HepG2 (cell line): ENCODE measurements around the gene MYLK. TPM values are rescaled to one million over a fixed set of nuclear protein-coding genes. Genes with fewer than 3 reads are reported as not detected.

Source experiments
- ARNTL ChIP-seq: sonication (generic); formaldehyde crosslinking; IDR thresholded peaks from 2 replicates; pipeline ENCODE4 v1.4.0; 2020; ENCODE audit warnings: mild to moderate bottlenecking, missing genetic modification reagents
- ATF4 ChIP-seq, 2 experiments: fragments of 450-650 bp in 1 of 2; sonication (generic) in 1 of 2; formaldehyde crosslinking; IDR thresholded peaks; 2 replicates each; pipeline versions ENCODE4 v1.5.0 to v1.8.0; 2020 to 2022; ENCODE audit warnings: mild to moderate bottlenecking in 1 of 2, missing genetic modification reagents in 1 of 2
- DRAP1 ChIP-seq: IDR thresholded peaks from 2 replicates; pipeline ENCODE4 v1.6.1; 2016; ENCODE audit warnings: missing genetic modification reagents, missing compliant biosample characterization
- E2F1 ChIP-seq: sonication (generic); formaldehyde crosslinking; IDR thresholded peaks from 2 replicates; pipeline ENCODE4 v1.5.0; 2020; ENCODE audit warnings: missing genetic modification reagents
- EHMT2 ChIP-seq: fragments of 200-600 bp; sonication (generic); IDR thresholded peaks from 2 replicates; pipeline ENCODE4 v1.7.0; 2017; ENCODE audit warnings: antibody characterized with exemption, low read depth, low read length, borderline replicate concordance
- FOSL2 ChIP-seq: sonication (generic); formaldehyde crosslinking; IDR thresholded peaks from 2 replicates; pipeline ENCODE4 v1.4.0; 2020; ENCODE audit warnings: missing genetic modification reagents
- FOXA3 ChIP-seq: IDR thresholded peaks from 2 replicates; pipeline ENCODE4 v1.6.1; 2016; ENCODE audit warnings: missing genetic modification reagents, missing compliant biosample characterization
- GFI1 ChIP-seq: sonication (generic); formaldehyde crosslinking; IDR thresholded peaks from 2 replicates; pipeline ENCODE4 v1.5.0; 2020; ENCODE audit warnings: missing genetic modification reagents, mild to moderate bottlenecking, borderline replicate concordance
- HES4 ChIP-seq: sonication (generic); formaldehyde crosslinking; IDR thresholded peaks from 2 replicates; pipeline ENCODE4 v1.9.0; 2021; ENCODE audit warnings: mild to moderate bottlenecking, missing genetic modification reagents, borderline replicate concordance
- JDP2 ChIP-seq: sonication (generic); formaldehyde crosslinking; IDR thresholded peaks from 2 replicates; pipeline ENCODE4 v1.8.1; 2022; ENCODE audit warnings: missing genetic modification reagents, borderline replicate concordance
- KAT2B ChIP-seq: fragments of 150-350 bp; IDR thresholded peaks from 2 replicates; pipeline ENCODE4 v1.6.1; 2014; ENCODE audit warnings: low read depth, low read length, borderline replicate concordance
- MLX ChIP-seq: IDR thresholded peaks from 2 replicates; pipeline ENCODE4 v1.6.1; 2016
- NFKBIZ ChIP-seq: IDR thresholded peaks from 2 replicates; pipeline ENCODE4 v1.6.1; 2018; ENCODE audit warnings: missing genetic modification reagents, missing compliant biosample characterization
- PLRG1 ChIP-seq: fragments of 450-650 bp; conservative IDR thresholded peaks from 2 replicates; pipeline ENCODE4 v1.6.1; 2016
- POLR2AphosphoS2 ChIP-seq: IDR thresholded peaks from 2 replicates; pipeline ENCODE4 v1.6.1; 2011; ENCODE audit warnings: low read depth, low read length, improper control_type of control experiment
- POLR2AphosphoS5 ChIP-seq: IDR thresholded peaks from 2 replicates; pipeline ENCODE4 v1.6.1; 2012; ENCODE audit warnings: low read depth, low read length
- SMAD9 ChIP-seq: sonication (generic); formaldehyde crosslinking; IDR thresholded peaks from 2 replicates; pipeline ENCODE4 v1.5.1; 2020; ENCODE audit warnings: mild to moderate bottlenecking, missing genetic modification reagents
- SNAI1 ChIP-seq: sonication (generic); formaldehyde crosslinking; IDR thresholded peaks from 2 replicates; pipeline ENCODE4 v1.5.0; 2020; ENCODE audit warnings: mild to moderate bottlenecking, missing genetic modification reagents, borderline replicate concordance
- SP5 ChIP-seq: IDR thresholded peaks from 2 replicates; pipeline ENCODE4 v1.6.1; 2016; ENCODE audit warnings: low read depth, borderline replicate concordance
- TBL1XR1 ChIP-seq: fragments of 150-350 bp; IDR thresholded peaks from 2 replicates; pipeline ENCODE4 v1.6.1; 2014; ENCODE audit warnings: borderline replicate concordance, low read length; ENCODE audit not compliant: partially characterized antibody
- TFDP1 ChIP-seq: IDR thresholded peaks from 2 replicates; pipeline ENCODE4 v1.6.1; 2016; ENCODE audit warnings: missing compliant biosample characterization, missing genetic modification reagents, borderline replicate concordance
- ZBTB14 ChIP-seq: sonication (generic); formaldehyde crosslinking; IDR thresholded peaks from 2 replicates; pipeline ENCODE4 v1.4.0; 2020; ENCODE audit warnings: missing genetic modification reagents
- ZFP90 ChIP-seq: sonication (generic); formaldehyde crosslinking; IDR thresholded peaks from 2 replicates; pipeline ENCODE4 v1.8.0; 2022; ENCODE audit warnings: missing genetic modification reagents, mild to moderate bottlenecking, inconsistent platforms, borderline replicate concordance
- ZMYM2 ChIP-seq: sonication (generic); formaldehyde crosslinking; IDR thresholded peaks from 2 replicates; pipeline ENCODE4 v1.8.0; 2022; ENCODE audit warnings: mild to moderate bottlenecking, missing genetic modification reagents
- ZNF367 ChIP-seq: sonication (generic); formaldehyde crosslinking; IDR thresholded peaks from 2 replicates; pipeline ENCODE4 v1.4.0; 2020; ENCODE audit warnings: missing genetic modification reagents, borderline replicate concordance
- ZNF614 ChIP-seq: IDR thresholded peaks from 2 replicates; pipeline ENCODE4 v1.6.1; 2018; ENCODE audit warnings: missing biosample characterization, missing genetic modification reagents, inconsistent platforms, borderline replicate concordance
- ZNF737 ChIP-seq: sonication (generic); formaldehyde crosslinking; IDR thresholded peaks from 2 replicates; pipeline ENCODE4 v1.5.0; 2020; ENCODE audit warnings: missing genetic modification reagents, mild to moderate bottlenecking, borderline replicate concordance
- polyA plus RNA-seq, 8 experiments: library from polyadenylated mRNA; depleted of rRNA in 3 of 8; stranded (reverse) in 7 of 8; unstranded in 1 of 8; fragments of >200 nt; fragmentation: Illumina TruSeq in 4 of 8; extraction: Trizol in 4 of 8; gene quantifications; 2 replicates each; pipeline versions ENCODE4 v1.2.1 to v1.2.3, GENCODE V29; 2011 to 2016; ENCODE audit warnings: low read depth in 4 of 8, missing spikeins in 1 of 8, mixed read lengths in 1 of 8; ENCODE audit not compliant: insufficient read depth in 1 of 8
- total RNA-seq, 5 experiments: library from RNA; depleted of rRNA; stranded (reverse); fragments of >200 nt; fragmentation: Illumina TruSeq; extraction: Trizol; gene quantifications; 2 replicates each; pipeline ENCODE4 v1.2.3, GENCODE V29; 2016; ENCODE audit warnings: low read depth in 1 of 5

MYLK gene
- total and polyA plus RNA-seq, 2 of the 13 experiments (the other 11 are each of a cell fraction or from before 2014, with no cell fraction given), result 10.6 to 34.9 TPM

- TF ChIP-seq MLX (CRISPR knock-in tag) (no peak), ZNF614 (CRISPR knock-in tag) (no peak), FOSL2 (CRISPR knock-in tag) (peak; percentile 49; the same call in 1 of the 2 replicates), NFKBIZ (no peak), ARNTL (CRISPR knock-in tag) (no peak), SNAI1 (CRISPR knock-in tag) (no peak), DRAP1 (CRISPR knock-in tag) (0 out of 2 replicates have a peak, but pooled peaks have one; percentile 33), POLR2AphosphoS2 (no peak), PLRG1 (no peak), EHMT2 (no peak), ZFP90 (CRISPR knock-in tag) (no peak), JDP2 (CRISPR knock-in tag) (no peak), TBL1XR1 (no peak), TFDP1 (CRISPR knock-in tag) (0 out of 2 replicates have a peak, but pooled peaks have one; percentile 23), SP5 (CRISPR knock-in tag) (peak; percentile 70; the same call in 1 of the 2 replicates), HES4 (CRISPR knock-in tag) (no peak), ATF4 (CRISPR knock-in tag; IDR thresholded peaks at IDR 0.05) (no peak), ZNF737 (CRISPR knock-in tag) (no peak), ZMYM2 (CRISPR knock-in tag) (no peak), POLR2AphosphoS5 (peak; percentile 60), GFI1 (CRISPR knock-in tag) (no peak), KAT2B (no peak), ZNF367 (no peak), FOXA3 (peak; percentile 36; the same call in 1 of the 2 replicates), SMAD9 (no peak), ZBTB14 (CRISPR knock-in tag) (no peak), E2F1 (no peak)
These were observed 298.0 kb downstream of the MYLK start (continued) for GRCh38 chr3:123586131-123586530.
